Measurements from ENCODE around the gene CBX2. TPM values are rescaled to one million over a fixed set of nuclear protein-coding genes. Genes with fewer than 3 reads are reported as not detected.

Gene CBX2
- total and polyA plus RNA-seq, 5 donors from 2014 or later = 0.11 to 0.81 (median 0.17) TPM; not detected in 2

DNA sequence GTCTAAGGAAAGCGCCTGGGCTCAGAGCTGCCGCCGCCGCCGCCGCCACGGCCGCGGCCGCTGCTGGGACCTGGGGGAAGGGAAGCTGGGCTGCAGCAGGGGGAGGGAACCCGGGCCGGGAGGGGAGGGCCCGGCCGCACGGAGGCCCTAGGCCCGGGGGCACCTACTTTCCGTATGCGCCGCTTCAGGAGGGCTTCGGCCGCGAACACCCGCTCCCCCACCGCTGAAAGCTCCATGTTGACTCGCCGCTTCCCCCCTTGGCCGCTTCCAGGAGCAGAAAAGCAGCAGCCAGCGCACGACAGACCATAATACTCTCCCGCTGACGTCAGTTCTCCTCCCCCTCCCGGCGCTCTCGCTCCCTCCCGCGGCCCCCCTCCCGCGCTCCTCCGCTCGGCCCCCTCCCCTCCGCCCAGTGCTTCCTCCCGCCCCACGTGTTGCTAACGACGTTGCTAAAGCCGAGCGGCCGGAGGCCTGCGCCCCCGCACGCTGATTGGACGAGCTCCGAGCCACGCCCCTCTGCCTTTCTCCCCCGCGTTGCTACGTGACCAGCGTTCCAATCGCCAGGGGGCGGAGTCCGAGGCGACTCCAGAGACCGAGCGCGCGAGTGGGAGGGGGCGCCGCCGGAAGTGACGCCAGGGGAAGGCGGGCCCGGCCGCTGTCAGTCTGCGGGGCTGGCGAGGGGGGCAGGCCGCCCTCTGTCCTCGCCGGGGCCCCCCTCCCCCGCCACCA, 19.0 kb downstream of the CBX2 start, which contains the start of gene CBX8:
TSS of gene CBX8 (minus strand) at position 315 of the 729 bp plus-strand sequence. CDS start at position 236, 79 bp downstream.
- Histone ChIP-seq H3K9me3 (ENCODE audit: control insufficient read depth in 2 of 2, low read length in 2 of 2) (no peaks in the 10 kb centered on the region), H3K27me3 (ENCODE audit: control insufficient read depth, insufficient read depth, low read length) (peaks cover 19% of the 10 kb centered on the region), H3K4me3 (ENCODE audit: low read depth, low read length) (peak within 1 kb of the TSS; percentile 81), H3K27ac (ENCODE audit: insufficient read depth, low read length, poor library complexity, severe bottlenecking) (peak within 1 kb of the TSS; percentile 67), H3K4me1 (ENCODE audit: control insufficient read depth, insufficient read depth, low read length, poor library complexity, severe bottlenecking) (peaks cover 49% of the 10 kb centered on the region), H3K36me3 (ENCODE audit: control insufficient read depth, insufficient read depth, low read length) (no peaks in the 10 kb centered on the region)
- H3K4me1 Mint-ChIP-seq = peaks cover 5 to 52% (median 31%) of the 10 kb centered on the region in 4 donors
- DNase-seq (peak; percentile 97 to 99 (median 98)), ATAC-seq (ENCODE audit: low read depth in 2 of 2) (peak; percentile 89 to 91)
- peak within 1 kb of the TSS; percentile 66 to 94 (median 67) for H3K27ac Mint-ChIP-seq
- H3K27me3 Mint-ChIP-seq = peaks cover 50% of the 10 kb centered on the region
- peak within 1 kb of the TSS; percentile 88 to 94 (median 92) for H3K4me3 Mint-ChIP-seq
- peaks cover 0 to 6% (median 0%) of the 10 kb centered on the region in 7 donors for H3K9me3 Mint-ChIP-seq
- no peaks in the 10 kb centered on the region for H3K36me3 Mint-ChIP-seq

- Mint-ChIP-seq H3K27me3 (peaks cover 49% of the 10 kb centered on the region), H3K4me1 (peaks cover 5 to 50% (median 27%) of the 10 kb centered on the region in 4 donors), H3K36me3 (no peaks in the 10 kb centered on the region), H3K9me3 (peaks cover 0 to 7% (median 0%) of the 10 kb centered on the region in 7 donors), H3K4me3 (peak overlapping the region in 3 of 4 donors; percentile 61 to 94 (median 82)), H3K27ac (no peak overlapping the region)
- DNase-seq (no peak), ATAC-seq (ENCODE audit: low read depth in 2 of 2) (peak; percentile 1 to 6)
- H3K36me3 ChIP-seq (ENCODE audit: control insufficient read depth, insufficient read depth, low read length) = no peaks in the 10 kb centered on the region
- no peaks in the 10 kb centered on the region for H3K9me3 ChIP-seq (ENCODE audit: control insufficient read depth in 2 of 2, low read length in 2 of 2)
- peaks cover 55% of the 10 kb centered on the region for H3K4me1 ChIP-seq (ENCODE audit: control insufficient read depth, insufficient read depth, low read length, poor library complexity, severe bottlenecking)
- no peak overlapping the region for H3K27ac ChIP-seq (ENCODE audit: insufficient read depth, low read length, poor library complexity, severe bottlenecking)
- peaks cover 25% of the 10 kb centered on the region for H3K27me3 ChIP-seq (ENCODE audit: control insufficient read depth, insufficient read depth, low read length)
- H3K4me3 ChIP-seq (ENCODE audit: low read depth, low read length) = no peak overlapping the region
These were observed 19.7 kb downstream of the CBX2 start for GRCh38 chr17:79797492-79798298.

DNA sequence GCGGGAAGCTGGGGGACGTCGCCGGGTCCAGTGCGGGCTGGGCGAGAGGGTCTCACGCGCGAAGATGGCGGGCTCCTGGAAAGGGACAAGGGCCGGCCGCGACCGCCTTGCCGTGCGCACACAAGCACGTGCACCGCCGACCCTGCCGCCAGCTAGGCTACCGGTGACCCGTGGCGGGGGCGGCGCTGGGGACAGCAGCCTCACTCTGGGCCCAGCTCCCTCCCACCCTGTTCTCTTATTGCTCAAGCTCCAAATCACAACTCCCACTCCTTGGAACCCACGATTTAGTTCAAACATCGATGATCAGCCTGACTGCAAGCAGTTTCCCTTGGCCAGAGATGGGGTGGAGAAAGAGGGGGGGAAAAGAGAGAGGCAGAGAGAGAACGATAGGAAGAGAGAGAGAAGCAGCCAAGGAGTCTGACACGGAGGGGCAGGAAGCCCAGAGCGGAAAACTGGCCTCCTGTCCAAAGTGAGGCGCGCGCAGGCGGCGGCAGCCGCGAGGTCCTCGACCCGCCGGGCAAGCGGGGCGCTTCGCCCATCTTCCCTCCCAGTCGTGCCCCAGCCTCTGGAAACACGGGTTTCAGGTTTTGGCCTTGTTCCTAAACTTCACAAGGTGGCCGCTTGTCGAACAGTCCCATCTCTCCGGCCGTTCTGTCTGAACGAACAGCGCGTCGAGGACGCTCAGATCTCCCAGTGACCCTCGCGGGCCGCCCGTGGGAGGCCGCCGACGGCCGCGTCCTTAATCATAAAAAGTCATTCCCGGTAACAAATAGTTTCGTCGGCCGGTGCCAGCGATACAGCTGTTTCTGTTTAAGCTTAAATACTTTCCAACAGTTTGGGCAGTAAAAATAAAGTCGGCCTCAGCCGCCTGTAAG, 20.6 kb downstream of the CBX2 start:
- no peak for ATAC-seq (ENCODE audit: low read depth in 2 of 2)
- H3K4me1 ChIP-seq (ENCODE audit: control insufficient read depth, insufficient read depth, low read length, poor library complexity, severe bottlenecking) = peaks cover 62% of the 10 kb centered on the region
- no peaks in the 10 kb centered on the region for H3K36me3 Mint-ChIP-seq
- no peaks in the 10 kb centered on the region for H3K36me3 ChIP-seq (ENCODE audit: control insufficient read depth, insufficient read depth, low read length)
- no peak for DNase-seq
- peak overlapping the region; percentile 67 to 91 (median 82) for H3K4me3 Mint-ChIP-seq
- H3K4me3 ChIP-seq (ENCODE audit: low read depth, low read length) = no peak overlapping the region
- no peak overlapping the region for H3K27ac ChIP-seq (ENCODE audit: insufficient read depth, low read length, poor library complexity, severe bottlenecking)
- H3K27me3 ChIP-seq (ENCODE audit: control insufficient read depth, insufficient read depth, low read length) = peaks cover 25% of the 10 kb centered on the region
- H3K9me3 ChIP-seq (ENCODE audit: control insufficient read depth in 2 of 2, low read length in 2 of 2) = no peaks in the 10 kb centered on the region
- H3K27me3 Mint-ChIP-seq = peaks cover 53% of the 10 kb centered on the region
- H3K27ac Mint-ChIP-seq = peak overlapping the region in 2 of 3 donors; percentile 34 to 67
- peaks cover 0 to 7% (median 0%) of the 10 kb centered on the region in 7 donors for H3K9me3 Mint-ChIP-seq
- H3K4me1 Mint-ChIP-seq = peaks cover 5 to 51% (median 26%) of the 10 kb centered on the region in 4 donors

DNA sequence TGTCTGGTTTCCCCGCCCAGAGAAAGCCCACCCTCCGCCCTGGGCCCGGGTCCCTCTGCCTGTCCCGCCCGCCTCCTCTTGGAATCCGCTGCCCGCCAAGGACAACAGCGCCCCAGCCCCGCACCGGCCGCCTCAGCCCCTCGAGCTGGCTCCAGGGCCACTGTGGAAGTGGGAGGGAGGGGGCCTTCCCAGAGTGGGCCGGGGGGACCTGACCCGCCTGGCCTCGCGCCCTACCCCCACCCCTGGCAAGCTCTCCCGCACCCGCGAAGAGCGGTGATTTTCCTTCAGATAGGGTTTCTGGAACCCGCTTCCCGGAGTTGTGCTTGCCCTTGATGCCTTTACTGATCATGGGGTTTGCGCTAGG, 21.2 kb downstream of the CBX2 start:
- H3K4me1 ChIP-seq (ENCODE audit: control insufficient read depth, insufficient read depth, low read length, poor library complexity, severe bottlenecking) = peaks cover 69% of the 10 kb centered on the region
- H3K9me3 Mint-ChIP-seq = peaks cover 0 to 7% (median 0%) of the 10 kb centered on the region in 7 donors

GRCh38 chr17:79799538-79800324, 21.8 kb downstream of the CBX2 start:
- Histone ChIP-seq H3K36me3 (ENCODE audit: control insufficient read depth, insufficient read depth, low read length) (no peaks in the 10 kb centered on the region), H3K4me1 (ENCODE audit: control insufficient read depth, insufficient read depth, low read length, poor library complexity, severe bottlenecking) (peaks cover 74% of the 10 kb centered on the region), H3K27me3 (ENCODE audit: control insufficient read depth, insufficient read depth, low read length) (peaks cover 31% of the 10 kb centered on the region), H3K4me3 (ENCODE audit: low read depth, low read length) (no peak overlapping the region), H3K27ac (ENCODE audit: insufficient read depth, low read length, poor library complexity, severe bottlenecking) (no peak overlapping the region), H3K9me3 (ENCODE audit: control insufficient read depth in 2 of 2, low read length in 2 of 2) (no peaks in the 10 kb centered on the region)
- ATAC-seq (ENCODE audit: low read depth in 2 of 2) = no peak
- DNase-seq = no peak
- peaks cover 10 to 56% (median 29%) of the 10 kb centered on the region in 4 donors for H3K4me1 Mint-ChIP-seq
- H3K27ac Mint-ChIP-seq = peak overlapping the region in 2 of 3 donors; percentile 39 to 43
- no peaks in the 10 kb centered on the region for H3K36me3 Mint-ChIP-seq
- peaks cover 0 to 11% (median 0%) of the 10 kb centered on the region in 7 donors for H3K9me3 Mint-ChIP-seq
- H3K4me3 Mint-ChIP-seq = peak overlapping the region; percentile 66 to 91 (median 84)
- H3K27me3 Mint-ChIP-seq = peaks cover 62% of the 10 kb centered on the region

More for the DNA sequence above, 21.2 kb downstream of the CBX2 start:
- H3K36me3 ChIP-seq (ENCODE audit: control insufficient read depth, insufficient read depth, low read length) = no peaks in the 10 kb centered on the region
- H3K4me3 ChIP-seq (ENCODE audit: low read depth, low read length) = no peak overlapping the region
- Mint-ChIP-seq H3K27me3 (peaks cover 56% of the 10 kb centered on the region), H3K4me1 (peaks cover 5 to 51% (median 24%) of the 10 kb centered on the region in 4 donors), H3K4me3 (peak overlapping the region; percentile 66 to 91 (median 84)), H3K27ac (peak overlapping the region in 2 of 3 donors; percentile 43 to 67), H3K36me3 (no peaks in the 10 kb centered on the region)
- H3K27ac ChIP-seq (ENCODE audit: insufficient read depth, low read length, poor library complexity, severe bottlenecking) = no peak overlapping the region
- no peaks in the 10 kb centered on the region for H3K9me3 ChIP-seq (ENCODE audit: control insufficient read depth in 2 of 2, low read length in 2 of 2)
- DNase-seq = no peak
- H3K27me3 ChIP-seq (ENCODE audit: control insufficient read depth, insufficient read depth, low read length) = peaks cover 27% of the 10 kb centered on the region
- ATAC-seq (ENCODE audit: low read depth in 2 of 2) = no peak

DNA sequence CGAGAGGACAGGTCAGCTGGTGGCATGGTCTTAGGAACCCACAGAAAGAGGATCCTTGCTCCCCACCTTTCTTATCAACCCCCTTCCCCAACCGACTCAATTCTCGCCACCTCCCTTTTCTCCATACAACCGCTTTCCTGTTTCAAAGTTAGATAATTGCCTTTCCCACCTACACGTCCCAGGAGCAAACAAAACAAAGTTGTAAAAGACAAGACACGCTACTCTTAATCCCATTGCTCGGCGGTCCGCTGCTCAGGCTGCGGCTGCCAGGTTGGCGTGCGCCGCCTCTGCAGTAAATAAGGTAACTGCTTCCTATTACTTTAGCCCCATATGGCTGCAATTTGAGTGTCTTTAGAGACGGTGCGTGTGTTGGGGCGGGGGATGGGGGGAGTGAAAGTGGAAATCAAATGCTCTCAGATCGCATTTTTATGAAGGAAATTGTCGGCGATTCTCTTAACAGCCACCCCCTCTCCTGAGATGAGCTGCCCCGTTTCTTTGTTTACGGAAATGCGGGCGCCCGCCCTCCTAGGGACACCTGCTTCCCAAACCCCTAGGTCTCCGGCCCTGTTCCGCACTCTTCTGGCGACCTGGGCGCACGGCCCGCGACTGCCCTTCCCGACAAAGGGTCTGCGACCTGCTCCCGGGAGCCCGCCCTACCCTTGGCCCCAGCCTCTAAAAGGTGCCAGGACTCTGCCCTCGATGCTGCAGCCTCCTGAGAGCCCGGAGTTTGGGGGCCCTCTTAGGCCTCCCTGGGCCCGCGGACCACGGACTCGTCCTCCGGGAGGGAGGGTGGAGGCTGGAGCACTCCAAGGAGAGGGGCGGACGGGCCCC, 22.6 kb downstream of the CBX2 start:
- Mint-ChIP-seq H3K4me3 (peak overlapping the region; percentile 64 to 88 (median 82)), H3K27me3 (peaks cover 70% of the 10 kb centered on the region), H3K27ac (peak overlapping the region; percentile 26 to 94 (median 39)), H3K9me3 (peaks cover 0 to 11% (median 0%) of the 10 kb centered on the region in 7 donors), H3K36me3 (no peaks in the 10 kb centered on the region), H3K4me1 (peaks cover 10 to 65% (median 32%) of the 10 kb centered on the region in 4 donors)
- ATAC-seq (ENCODE audit: low read depth in 2 of 2) (no peak), DNase-seq (peak in 1 of 3 donors; percentile 61)
- peaks cover 37% of the 10 kb centered on the region for H3K27me3 ChIP-seq (ENCODE audit: control insufficient read depth, insufficient read depth, low read length)
- no peaks in the 10 kb centered on the region for H3K36me3 ChIP-seq (ENCODE audit: control insufficient read depth, insufficient read depth, low read length)
- peaks cover 82% of the 10 kb centered on the region for H3K4me1 ChIP-seq (ENCODE audit: control insufficient read depth, insufficient read depth, low read length, poor library complexity, severe bottlenecking)
- no peak overlapping the region for H3K27ac ChIP-seq (ENCODE audit: insufficient read depth, low read length, poor library complexity, severe bottlenecking)
- no peaks in the 10 kb centered on the region for H3K9me3 ChIP-seq (ENCODE audit: control insufficient read depth in 2 of 2, low read length in 2 of 2)
- H3K4me3 ChIP-seq (ENCODE audit: low read depth, low read length) = peak overlapping the region; percentile 26
